Liver (tissue), 9 donors: ENCODE measurements around the gene KDM6A. TPM values are rescaled to one million over a fixed set of nuclear protein-coding genes. Genes with fewer than 3 reads are reported as not detected.

ENCODE experiments used
- DNase-seq: peaks from one replicate; pipeline ENCODE4 v3.0.0-alpha.2; 2017; ENCODE audit warnings: low spot score
- H3K27ac ChIP-seq, 2 donors: one replicate each; pipeline ENCODE4 v1.7.0; 2013; ENCODE audit warnings: inconsistent platforms in 2 of 2, low read length in 2 of 2, control low read depth in 1 of 2, low read depth in 1 of 2, mild to moderate bottlenecking in 1 of 2
- H3K27me3 ChIP-seq, 4 donors: one replicate each; pipeline versions ENCODE4 v1.6.1 to v1.7.0; 2013; ENCODE audit warnings: low read length in 3 of 4, inconsistent platforms in 1 of 4, mild to moderate bottlenecking in 1 of 4, moderate library complexity in 1 of 4; ENCODE audit not compliant: control insufficient read depth in 4 of 4, insufficient read depth in 4 of 4
- H3K36me3 ChIP-seq, 4 donors: one replicate each; pipeline versions ENCODE4 v1.6.1 to v1.7.0; 2013; ENCODE audit warnings: low read length in 3 of 4, mild to moderate bottlenecking in 3 of 4, low read depth in 1 of 4, moderate library complexity in 1 of 4; ENCODE audit not compliant: control insufficient read depth in 4 of 4, insufficient read depth in 3 of 4
- H3K4me1 ChIP-seq, 4 donors: one replicate each; pipeline versions ENCODE4 v1.6.1 to v1.7.0; 2013; ENCODE audit warnings: low read length in 3 of 4, mild to moderate bottlenecking in 3 of 4, moderate library complexity in 1 of 4; ENCODE audit not compliant: control insufficient read depth in 4 of 4, insufficient read depth in 4 of 4
- H3K4me3 ChIP-seq, 3 donors: one replicate each; pipeline versions ENCODE4 v1.6.1 to v1.7.0; 2013; ENCODE audit warnings: low read length in 3 of 3, control low read depth in 1 of 3, low read depth in 1 of 3, mild to moderate bottlenecking in 1 of 3
- H3K9ac ChIP-seq, 2 donors: one replicate each; pipeline ENCODE4 v1.7.0; 2013; ENCODE audit warnings: low read length in 2 of 2, mild to moderate bottlenecking in 2 of 2, moderate library complexity in 2 of 2, control low read depth in 1 of 2, low read depth in 1 of 2
- H3K9me3 ChIP-seq, 4 donors: one replicate each; pipeline versions ENCODE4 v1.6.1 to v1.7.0; 2013; ENCODE audit warnings: low read length in 3 of 4; ENCODE audit not compliant: control insufficient read depth in 4 of 4
- ATF3 ChIP-seq: IDR thresholded peaks from 2 replicates; pipeline ENCODE4 v1.6.1; 2016; ENCODE audit warnings: antibody characterized with exemption
- CTCF ChIP-seq: fragments of 150-350 bp; IDR thresholded peaks from 2 replicates; pipeline ENCODE4 v1.5.1; 2017; ENCODE audit warnings: improper control_type of control experiment, low read depth, low read length; ENCODE audit not compliant: missing input control
- EGR1 ChIP-seq, 2 donors: IDR thresholded peaks; 2 replicates each; pipeline ENCODE4 v1.6.1; 2016 to 2018; ENCODE audit warnings: antibody characterized with exemption in 2 of 2, low read depth in 2 of 2
- FOXA1 ChIP-seq: IDR thresholded peaks from 2 replicates; pipeline ENCODE4 v1.6.1; 2016; ENCODE audit warnings: antibody characterized with exemption
- FOXA2 ChIP-seq: IDR thresholded peaks from 2 replicates; pipeline ENCODE4 v1.6.1; 2016; ENCODE audit warnings: antibody characterized with exemption
- GABPA ChIP-seq, 2 donors: IDR thresholded peaks in 1 of 2; conservative IDR thresholded peaks in 1 of 2; 2 replicates each; pipeline ENCODE4 v1.6.1; 2016; ENCODE audit warnings: antibody characterized with exemption in 2 of 2, mild to moderate bottlenecking in 1 of 2, moderate library complexity in 1 of 2
- HNF4A ChIP-seq, 2 donors: conservative IDR thresholded peaks; 2 replicates each; pipeline ENCODE4 v1.6.1; 2016; ENCODE audit warnings: antibody characterized with exemption in 2 of 2, mild to moderate bottlenecking in 2 of 2
- HNF4G ChIP-seq: IDR thresholded peaks from 2 replicates; pipeline ENCODE4 v1.6.1; 2016; ENCODE audit warnings: antibody characterized with exemption
- JUND ChIP-seq, 2 donors: IDR thresholded peaks; 2 replicates each; pipeline ENCODE4 v1.6.1; 2016; ENCODE audit warnings: antibody characterized with exemption in 2 of 2
- MAX ChIP-seq: IDR thresholded peaks from 2 replicates; pipeline ENCODE4 v1.6.1; 2016; ENCODE audit warnings: antibody characterized with exemption
- NR2F2 ChIP-seq: IDR thresholded peaks from 2 replicates; pipeline ENCODE4 v1.6.1; 2016; ENCODE audit warnings: antibody characterized with exemption
- RAD21 ChIP-seq, 2 donors: IDR thresholded peaks; 2 replicates each; pipeline ENCODE4 v1.6.1; 2016; ENCODE audit warnings: antibody characterized with exemption in 2 of 2, mild to moderate bottlenecking in 2 of 2
- REST ChIP-seq: IDR thresholded peaks from 2 replicates; pipeline ENCODE4 v1.6.1; 2016; ENCODE audit warnings: antibody characterized with exemption, mild to moderate bottlenecking
- RXRA ChIP-seq, 2 donors: IDR thresholded peaks; 2 replicates each; pipeline ENCODE4 v1.6.1; 2017 to 2018; ENCODE audit warnings: antibody characterized with exemption in 2 of 2, mild to moderate bottlenecking in 1 of 2
- SP1 ChIP-seq: IDR thresholded peaks from 2 replicates; pipeline ENCODE4 v1.6.1; 2018; ENCODE audit warnings: antibody characterized with exemption, mild to moderate bottlenecking
- TAF1 ChIP-seq: conservative IDR thresholded peaks from 2 replicates; pipeline ENCODE4 v1.6.1; 2016; ENCODE audit warnings: antibody characterized with exemption, mild to moderate bottlenecking
- YY1 ChIP-seq: IDR thresholded peaks from 2 replicates; pipeline ENCODE4 v1.6.1; 2016; ENCODE audit warnings: antibody characterized with exemption, mild to moderate bottlenecking
- ZBTB33 ChIP-seq: IDR thresholded peaks from 2 replicates; pipeline ENCODE4 v1.6.1; 2016; ENCODE audit warnings: antibody characterized with exemption
- WGBS: extraction: QIAGEN DNeasy Blood & Tissue Kit; methylation state at CpG from one replicate; pipeline ENCODE4 v1.1.7; 2013; 5-methylcytosine and 5-hydroxymethylcytosine counted together
- polyA plus RNA-seq, 2 donors: library from polyadenylated mRNA; stranded (reverse) in 1 of 2; unstranded in 1 of 2; fragments of 200-250 nt in 1 of 2; fragments of >200 nt in 1 of 2; fragmentation: Nextera tagmentation in 1 of 2; extraction: Ambion mirVana in 1 of 2; gene quantifications; one replicate each; pipeline versions ENCODE4 v1.2.1 to v1.2.3, GENCODE V29; 2013 to 2015
- total RNA-seq, 2 donors: library from RNA; depleted of rRNA; stranded (reverse); fragments of >200 nt; gene quantifications; one replicate each; pipeline ENCODE4 v1.2.3, GENCODE V29; 2014
- donor health status: healthy.
- donor health status: healthy.
- donor health status: healthy.
- donor health status: healthy.
- donor health status: healthy.

The KDM6A gene
- total and polyA plus RNA-seq, 4 donors, result 5.3 to 30.2 (median 18.2) TPM

- no peak overlapping the region for H3K4me3 ChIP-seq
- H3K36me3 ChIP-seq, result no peaks in the 10 kb centered on the region
- H3K27me3 ChIP-seq, result no peaks in the 10 kb centered on the region
- H3K27ac ChIP-seq, result no peak overlapping the region
- H3K4me1 ChIP-seq, result no peaks in the 10 kb centered on the region
- TF ChIP-seq FOXA1 (no peak), RAD21 (IDR thresholded peaks at IDR 0.05) (no peak), FOXA2 (no peak), TAF1 (no peak), EGR1 (IDR thresholded peaks at IDR 0.05; ENCODE audit: low read depth in 2 of 2) (no peak), SP1 (no peak), HNF4G (no peak), REST (no peak), NR2F2 (no peak), YY1 (no peak), CTCF (no peak), GABPA (IDR thresholded peaks at IDR 0.05 in 1 of 2, conservative IDR thresholded peaks at IDR 0.05 in 1 of 2) (no peak), ATF3 (no peak), JUND (IDR thresholded peaks at IDR 0.05) (no peak), MAX (no peak), RXRA (IDR thresholded peaks at IDR 0.05) (no peak), HNF4A (conservative IDR thresholded peaks at IDR 0.05) (no peak), ZBTB33 (no peak)
- H3K9ac ChIP-seq, result no peak overlapping the region
- no peak for DNase-seq
- no peaks in the 10 kb centered on the region for H3K9me3 ChIP-seq
Measured at GRCh38 chrX:45137531-45137930, 264.5 kb downstream of the KDM6A start.

GRCh38 chrX:45138525-45138924, 265.5 kb downstream of the KDM6A start:
- WGBS, result 95% methylated on average over 4 of the region's 4 CpGs
- Histone ChIP-seq H3K4me3 (no peak overlapping the region), H3K27ac (no peak overlapping the region), H3K36me3 (no peaks in the 10 kb centered on the region), H3K9ac (no peak overlapping the region), H3K4me1 (no peaks in the 10 kb centered on the region), H3K27me3 (no peaks in the 10 kb centered on the region), H3K9me3 (no peaks in the 10 kb centered on the region)
- DNase-seq, result no peak
- TF ChIP-seq ATF3, result no peak
- no peak for TF ChIP-seq ZBTB33
- no peak for TF ChIP-seq CTCF
- TF ChIP-seq HNF4G, result no peak
- TF ChIP-seq MAX, result no peak
- TF ChIP-seq GABPA (IDR thresholded peaks at IDR 0.05 in 1 of 2, conservative IDR thresholded peaks at IDR 0.05 in 1 of 2), result no peak
- no peak for TF ChIP-seq RAD21 (IDR thresholded peaks at IDR 0.05)
- no peak for TF ChIP-seq EGR1 (IDR thresholded peaks at IDR 0.05; ENCODE audit: low read depth in 2 of 2)
- TF ChIP-seq FOXA1, result no peak
- TF ChIP-seq YY1, result no peak
- no peak for TF ChIP-seq RXRA (IDR thresholded peaks at IDR 0.05)
- no peak for TF ChIP-seq FOXA2
- TF ChIP-seq JUND (IDR thresholded peaks at IDR 0.05), result no peak
- no peak for TF ChIP-seq SP1
